Esophagus squamous epithelium (tissue), 5 donors: ENCODE measurements around the gene FBXO7. TPM values are rescaled to one million over a fixed set of nuclear protein-coding genes. Genes with fewer than 3 reads are reported as not detected.
A peak's percentile ranks its signal among the peaks of the same experiment; 100 is the strongest.

Experiments
- DNase-seq: peaks from one replicate; lab custom pipeline; 2025; lab: John Stamatoyannopoulos, UW
- H3K27ac ChIP-seq, 4 donors: fragments of 200-600 bp; sonication (generic); one replicate each; pipeline ENCODE4 v1.5.1; 2016 to 2019; ENCODE audit warnings: mild to moderate bottlenecking in 1 of 4
- H3K27me3 ChIP-seq, 4 donors: fragments of 200-600 bp; sonication (generic); 1 replicate in 3 of 4; 2 replicates in 1 of 4; pipeline versions ENCODE4 v1.5.1 to v1.6.0; 2017 to 2021; ENCODE audit warnings: antibody characterized with exemption in 1 of 4
- H3K36me3 ChIP-seq, 3 donors: fragments of 200-600 bp; sonication (generic); one replicate each; pipeline ENCODE4 v1.5.1; 2016 to 2019
- H3K4me1 ChIP-seq, 3 donors: fragments of 200-600 bp; sonication (generic); one replicate each; pipeline ENCODE4 v1.5.1; 2017 to 2019
- H3K4me3 ChIP-seq, 4 donors: fragments of 200-600 bp; sonication (generic); 1 replicate in 3 of 4; 2 replicates in 1 of 4; pipeline ENCODE4 v1.5.1; 2016 to 2019; ENCODE audit warnings: mild to moderate bottlenecking in 2 of 4, moderate library complexity in 1 of 4
- H3K9me3 ChIP-seq, 3 donors: fragments of 200-600 bp; sonication (generic); one replicate each; pipeline ENCODE4 v1.5.1; 2016 to 2019
- CTCF ChIP-seq, 6 experiments: fragments of 450-650 bp in 4 of 6; fragments of 200-600 bp in 2 of 6; sonication (generic) in 2 of 6; IDR thresholded peaks; one replicate each; pipeline ENCODE4 v1.5.1; 2016 to 2019; ENCODE audit warnings: antibody characterized with exemption in 6 of 6, mild to moderate bottlenecking in 4 of 6, moderate library complexity in 4 of 6
- POLR2A ChIP-seq, 4 donors: fragments of 450-650 bp; IDR thresholded peaks; one replicate each; pipeline ENCODE4 v1.6.1; 2017; ENCODE audit warnings: antibody characterized with exemption in 4 of 4, mild to moderate bottlenecking in 4 of 4, moderate library complexity in 3 of 4
- WGBS, 2 donors: methylation state at CpG; one replicate each; pipeline ENCODE4 v1.1.5; 2018; 5-methylcytosine and 5-hydroxymethylcytosine counted together
- intact Hi-C: fragments of 100-400 bp; cut with DNase I; formaldehyde crosslinking; loops from one replicate; pipeline ENCODE4 v1.15.0; 2022
- total RNA-seq, 4 donors: library from RNA; depleted of rRNA; stranded (reverse); fragments of >200 nt; gene quantifications; one replicate each; pipeline ENCODE4 v1.1.0, GENCODE V29; 2016
- donor health status: DM: yes; HTN: yes; CAD: no.

FBXO7 gene
- total RNA-seq, 4 donors from 2014 or later, result 31.8 to 67.1 (median 49.6) TPM

DNA sequence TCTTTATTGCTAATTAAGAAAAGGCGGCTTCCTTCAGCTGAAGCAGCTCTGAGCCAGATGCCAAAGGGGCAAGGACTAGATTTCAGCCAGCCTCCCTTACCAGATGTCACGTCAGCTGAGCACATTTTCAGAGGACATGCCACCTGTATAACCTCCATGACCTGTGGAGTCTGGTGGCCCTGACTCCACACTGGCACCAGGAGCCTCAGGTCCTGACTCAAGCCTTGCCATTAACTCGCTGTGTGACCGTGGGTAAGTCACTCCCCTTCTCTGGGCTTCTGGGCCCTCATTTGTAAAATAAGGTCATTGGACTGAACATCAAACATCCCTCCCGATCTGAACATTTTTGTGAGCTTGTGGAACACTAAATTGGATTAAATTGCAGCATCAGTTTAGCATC lies 46.0 kb downstream of the FBXO7 start:
- Histone ChIP-seq H3K9me3 (no peaks in the 10 kb centered on the region), H3K4me3 (no peak overlapping the region), H3K4me1 (no peaks in the 10 kb centered on the region), H3K27me3 (no peaks in the 10 kb centered on the region), H3K36me3 (peaks cover 0 to 14% (median 3%) of the 10 kb centered on the region in 3 donors), H3K27ac (no peak overlapping the region)
- WGBS, 2 donors, result 79 to 80% methylated on average over 5 of the region's 5 CpGs
- intact Hi-C loops, result no loop called here
- TF ChIP-seq CTCF (IDR thresholded peaks at IDR 0.05), result no peak
- TF ChIP-seq POLR2A (IDR thresholded peaks at IDR 0.05), result no peak
- no peak for DNase-seq

DNA sequence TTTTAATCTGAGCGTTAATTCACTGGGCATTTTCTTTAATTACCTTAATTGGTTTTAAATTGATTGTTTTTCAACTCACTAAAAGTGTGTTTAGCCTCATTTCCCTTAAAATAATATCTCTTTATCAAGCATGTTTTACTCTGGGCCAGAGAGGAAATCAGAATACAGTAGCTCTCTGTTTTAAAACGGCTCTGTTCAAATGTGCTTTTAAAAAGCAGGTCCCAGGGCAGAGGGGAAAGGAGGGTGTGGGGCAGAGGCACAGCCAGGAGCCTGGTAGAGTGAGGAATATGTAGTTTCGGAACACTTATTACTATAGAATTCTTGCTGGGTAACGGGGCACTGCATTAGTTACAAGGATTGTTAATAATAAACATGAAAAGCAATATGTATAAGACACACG lies 47.6 kb downstream of the FBXO7 start:
- TF ChIP-seq CTCF (IDR thresholded peaks at IDR 0.05) (no peak), POLR2A (IDR thresholded peaks at IDR 0.05) (no peak)
- H3K9me3 ChIP-seq, result no peaks in the 10 kb centered on the region
- H3K36me3 ChIP-seq, result peaks cover 0 to 9% (median 3%) of the 10 kb centered on the region in 3 donors
- no peaks in the 10 kb centered on the region for H3K4me1 ChIP-seq
- H3K27ac ChIP-seq, result no peak overlapping the region
- no peaks in the 10 kb centered on the region for H3K27me3 ChIP-seq
- intact Hi-C loops, result no loop called here
- WGBS, 2 donors, result 60 to 69% methylated on average over 5 of the region's 5 CpGs
- no peak for DNase-seq
- H3K4me3 ChIP-seq, result no peak overlapping the region

GRCh38 chr22:32527756-32528155 lies 53.1 kb downstream of the FBXO7 start:
- WGBS, 2 donors, result 24 to 43% methylated on average over 3 to 5 of the region's 5 CpGs
- peaks cover 11 to 43% (median 26%) of the 10 kb centered on the region in 3 donors for H3K4me1 ChIP-seq
- H3K9me3 ChIP-seq, result no peaks in the 10 kb centered on the region
- H3K27me3 ChIP-seq, result no peaks in the 10 kb centered on the region
- H3K4me3 ChIP-seq, result no peak overlapping the region
- no peak for DNase-seq
- intact Hi-C loops, result loop anchor here (5.0 kb wide), 1 partner anchor 475 kb away; no protein-coding TSS in a partner anchor
- TF ChIP-seq POLR2A (IDR thresholded peaks at IDR 0.05) (no peak), CTCF (IDR thresholded peaks at IDR 0.05) (no peak)
- H3K27ac ChIP-seq, result no peak overlapping the region
- H3K36me3 ChIP-seq, result no peaks in the 10 kb centered on the region

DNA sequence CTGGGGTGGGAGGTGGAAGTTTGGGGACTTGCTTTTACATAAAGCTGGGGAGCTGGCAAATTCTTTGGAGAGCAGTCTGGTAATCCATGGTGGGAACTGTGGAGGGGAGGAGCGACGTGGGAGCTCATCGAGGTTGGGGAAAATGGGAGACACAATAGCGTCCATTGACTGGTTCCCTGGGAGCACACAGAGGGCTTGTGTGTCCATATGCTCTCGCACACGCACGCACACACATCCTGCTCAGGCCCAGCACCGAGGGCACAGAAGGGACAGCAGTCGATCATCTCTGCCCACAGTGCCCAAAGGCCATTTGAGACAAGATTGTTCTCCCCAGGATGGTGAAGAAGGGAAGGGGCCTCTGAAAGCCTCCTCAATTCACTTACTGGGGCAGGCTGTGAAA lies 53.7 kb downstream of the FBXO7 start:
- no peaks in the 10 kb centered on the region for H3K27me3 ChIP-seq
- peaks cover 16 to 49% (median 31%) of the 10 kb centered on the region in 3 donors for H3K4me1 ChIP-seq
- no peaks in the 10 kb centered on the region for H3K9me3 ChIP-seq
- DNase-seq, result no peak
- WGBS, 2 donors, result 78 to 80% methylated on average over 7 to 9 of the region's 9 CpGs
- TF ChIP-seq CTCF (IDR thresholded peaks at IDR 0.05), result no peak
- no peak for TF ChIP-seq POLR2A (IDR thresholded peaks at IDR 0.05)
- intact Hi-C loops, result loop anchor here (5.0 kb wide), 1 partner anchor 474 kb away; no protein-coding TSS in a partner anchor
- H3K36me3 ChIP-seq, result no peaks in the 10 kb centered on the region
- peak overlapping the region in 3 of 4 donors; percentile 43 to 68 (median 53) for H3K27ac ChIP-seq
- H3K4me3 ChIP-seq, result no peak overlapping the region

- H3K9me3 ChIP-seq, result no peaks in the 10 kb centered on the region
- peak; percentile 76 to 95 (median 86) for TF ChIP-seq CTCF (IDR thresholded peaks at IDR 0.05)
- no peak for TF ChIP-seq POLR2A (IDR thresholded peaks at IDR 0.05)
- H3K36me3 ChIP-seq, result no peaks in the 10 kb centered on the region
- peaks cover 16 to 58% (median 36%) of the 10 kb centered on the region in 3 donors for H3K4me1 ChIP-seq
- peak overlapping the region in 1 of 4 donors; percentile 18 for H3K4me3 ChIP-seq
- intact Hi-C loops, result loop anchor here (5.0 kb wide), 1 partner anchor 473 kb away; no protein-coding TSS in a partner anchor
- no peaks in the 10 kb centered on the region for H3K27me3 ChIP-seq
- 51 to 72% methylated on average over 14 to 21 of the region's 29 CpGs for WGBS, 2 donors
- peak overlapping the region; percentile 34 to 68 (median 60) for H3K27ac ChIP-seq
- DNase-seq, result no peak
These were observed 54.7 kb downstream of the FBXO7 start for GRCh38 chr22:32528984-32529982.
